ENCODE results near the gene ERCC6L2.

- TF ChIP-seq POLR2A (IDR thresholded peaks at IDR 0.05; ENCODE audit: low read length) (no peak), GATA1 (IDR thresholded peaks at IDR 0.05; ENCODE audit: low read depth, low read length) (no peak)
Measured at GRCh38 chr9:95940265-95940664, 64.8 kb downstream of the ERCC6L2 start.
